ENCODE results near the gene MAN1C1.

Gene MAN1C1

DNA sequence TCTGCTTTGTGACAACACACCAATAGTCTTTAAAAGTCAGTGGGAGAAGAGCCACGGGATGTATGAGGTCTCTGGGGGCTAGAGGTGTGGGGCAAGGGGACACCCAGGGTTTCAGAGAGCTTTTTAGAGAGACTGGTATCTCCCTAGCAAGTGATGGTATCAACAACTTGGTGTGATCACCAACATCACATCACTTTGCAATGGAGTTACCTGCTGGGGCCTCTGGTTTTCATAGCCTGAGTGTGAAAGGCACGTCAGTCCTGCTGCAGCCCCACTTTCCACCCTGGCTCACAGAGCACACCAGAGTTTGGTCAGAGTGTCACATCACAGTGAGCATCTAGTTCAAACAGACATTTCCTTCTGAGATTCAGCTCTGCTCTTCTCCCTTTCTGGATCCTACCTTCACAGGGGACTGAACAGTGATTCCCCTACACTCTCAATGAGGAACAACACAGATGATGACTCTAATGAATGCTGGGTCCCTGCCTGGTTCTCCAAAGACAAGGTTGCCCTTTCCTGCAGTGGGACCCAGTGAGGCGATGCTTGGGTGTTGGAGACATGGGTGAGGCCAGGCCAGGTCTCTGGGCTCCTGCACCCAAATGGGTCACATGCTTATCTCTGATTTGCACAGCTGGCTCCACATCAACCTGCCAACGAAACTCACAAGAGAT lies 2.0 kb upstream of the MAN1C1 start:
- DNase-seq: no peak

DNA sequence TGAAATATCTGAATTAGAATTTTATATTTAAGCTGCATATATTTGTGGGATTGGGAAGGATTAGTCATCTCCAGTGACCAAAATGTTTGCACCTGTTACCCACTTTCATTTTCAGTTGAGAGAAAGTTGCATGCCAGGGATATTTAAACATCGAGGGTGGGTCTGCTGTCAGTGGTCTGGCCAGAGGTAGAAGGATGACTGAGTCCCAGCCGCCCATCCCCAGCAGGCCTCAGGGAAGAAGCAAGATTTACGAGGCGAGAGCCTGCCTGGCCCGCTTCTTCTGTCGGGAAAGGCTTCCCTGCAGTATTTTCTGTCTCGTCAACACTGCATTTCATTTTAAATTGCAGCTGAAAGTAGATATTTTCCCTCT lies 1.4 kb upstream of the MAN1C1 start:
- no peak for DNase-seq

DNA sequence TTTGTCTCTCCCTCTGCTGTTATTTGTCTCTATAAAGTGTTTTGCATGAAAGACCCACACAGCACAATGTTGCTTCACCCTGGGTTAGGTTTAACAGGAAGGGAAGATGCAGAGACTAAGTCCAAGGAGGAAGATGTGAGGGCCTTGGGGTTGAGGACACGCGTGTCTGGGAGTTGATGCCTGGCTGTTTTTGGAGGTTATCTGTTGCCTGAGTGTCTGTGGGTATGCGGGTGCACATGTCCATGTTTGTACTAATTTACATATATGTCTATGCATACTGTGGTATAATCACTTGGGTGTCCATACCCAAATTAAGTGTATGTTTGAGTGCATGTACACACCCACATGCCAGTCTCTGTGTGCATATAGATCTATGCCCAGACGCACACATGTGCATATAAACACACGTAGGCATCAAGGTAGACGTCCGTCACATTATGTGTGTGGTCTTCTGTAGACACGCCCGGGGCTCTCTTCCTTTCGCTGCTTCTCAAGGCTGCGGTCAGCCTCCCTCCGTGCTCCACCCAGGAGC lies 962 bp upstream of the MAN1C1 start:
- no peak for DNase-seq

DNA sequence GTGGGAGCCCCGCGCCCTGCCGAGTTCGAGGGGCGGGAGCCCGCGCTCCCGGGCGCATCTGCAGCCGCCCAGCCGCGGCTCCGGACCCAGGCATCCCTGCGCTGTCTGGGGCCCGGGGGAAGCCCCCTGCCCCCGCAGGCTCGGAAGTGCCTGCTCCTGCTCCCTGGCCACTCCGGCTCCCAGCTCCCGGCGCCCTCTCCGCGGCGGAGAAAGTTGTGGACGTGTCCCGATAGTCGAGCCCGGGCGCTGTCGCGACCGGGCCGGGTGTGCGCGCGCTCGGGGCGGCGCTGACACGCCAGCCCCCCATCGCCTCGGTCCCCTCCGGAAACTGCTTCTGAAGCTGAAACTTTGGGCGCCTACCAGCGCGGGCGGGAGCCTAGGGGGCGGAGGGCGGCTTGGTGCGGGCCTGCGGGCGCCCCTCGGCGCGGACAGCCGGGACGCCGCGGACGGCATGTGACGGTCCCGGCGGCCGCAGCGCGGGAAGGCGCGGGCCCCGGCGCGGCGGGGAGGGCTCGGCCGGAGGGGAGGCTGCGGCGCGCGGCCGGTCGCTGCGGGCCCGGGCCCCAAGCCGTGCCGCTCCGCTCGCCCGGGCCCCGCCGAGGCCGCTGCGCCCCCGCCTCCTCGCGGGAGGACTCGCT lies 515 bp downstream of the MAN1C1 start:
- DNase-seq: peak in 1 of 14 donors; percentile 49

DNA sequence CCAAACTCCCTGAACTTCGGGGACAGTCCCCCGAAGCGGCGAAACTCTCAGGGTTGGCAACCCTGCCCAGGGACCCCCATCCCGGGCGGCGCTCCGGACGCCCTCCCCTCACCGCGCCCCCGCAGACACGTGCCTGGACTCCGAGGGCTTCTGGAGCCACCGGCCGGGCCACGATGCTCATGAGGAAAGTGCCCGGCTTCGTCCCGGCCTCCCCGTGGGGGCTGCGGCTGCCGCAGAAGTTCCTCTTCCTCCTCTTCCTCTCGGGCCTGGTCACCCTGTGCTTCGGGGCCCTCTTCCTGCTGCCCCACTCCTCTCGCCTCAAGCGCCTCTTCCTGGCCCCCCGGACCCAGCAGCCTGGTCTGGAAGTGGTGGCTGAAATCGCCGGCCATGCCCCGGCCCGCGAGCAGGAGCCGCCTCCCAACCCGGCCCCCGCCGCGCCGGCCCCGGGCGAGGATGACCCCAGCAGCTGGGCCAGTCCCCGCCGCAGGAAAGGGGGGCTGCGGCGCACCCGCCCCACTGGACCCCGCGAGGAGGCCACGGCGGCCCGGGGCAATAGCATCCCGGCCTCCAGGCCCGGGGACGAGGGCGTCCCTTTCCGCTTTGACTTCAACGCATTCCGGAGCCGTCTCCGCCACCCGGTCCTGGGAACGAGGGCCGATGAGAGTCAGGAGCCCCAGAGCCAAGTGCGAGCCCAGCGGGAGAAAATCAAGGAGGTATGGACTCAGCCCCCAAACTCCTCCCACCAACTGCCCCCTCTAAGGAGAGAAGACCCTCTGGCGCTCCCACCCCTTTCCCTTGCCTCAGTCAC lies 1.2 kb downstream of the MAN1C1 start:
- peak in 4 of 14 donors; percentile 17 to 47 (median 36) for DNase-seq

DNA sequence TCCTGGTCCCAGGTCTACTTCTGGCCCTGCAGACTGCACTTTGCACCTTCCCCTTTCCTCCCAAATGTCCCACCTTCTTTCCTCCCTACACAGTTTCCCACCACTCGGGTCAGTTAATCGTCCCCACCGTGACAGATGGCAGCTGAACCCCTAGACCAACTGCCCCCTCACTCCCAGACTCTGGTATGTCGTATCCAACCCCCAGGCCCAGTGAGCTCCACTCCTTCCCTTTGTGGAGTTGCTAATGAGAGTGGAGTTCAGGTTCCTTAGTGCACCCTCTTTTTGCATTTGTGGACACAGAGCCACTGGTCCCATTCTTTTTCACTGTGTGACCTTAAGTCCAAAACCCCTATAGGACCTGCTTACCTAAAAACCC lies 1.8 kb downstream of the MAN1C1 start:
- DNase-seq: peak in 2 of 14 donors; percentile 40 to 47

DNA sequence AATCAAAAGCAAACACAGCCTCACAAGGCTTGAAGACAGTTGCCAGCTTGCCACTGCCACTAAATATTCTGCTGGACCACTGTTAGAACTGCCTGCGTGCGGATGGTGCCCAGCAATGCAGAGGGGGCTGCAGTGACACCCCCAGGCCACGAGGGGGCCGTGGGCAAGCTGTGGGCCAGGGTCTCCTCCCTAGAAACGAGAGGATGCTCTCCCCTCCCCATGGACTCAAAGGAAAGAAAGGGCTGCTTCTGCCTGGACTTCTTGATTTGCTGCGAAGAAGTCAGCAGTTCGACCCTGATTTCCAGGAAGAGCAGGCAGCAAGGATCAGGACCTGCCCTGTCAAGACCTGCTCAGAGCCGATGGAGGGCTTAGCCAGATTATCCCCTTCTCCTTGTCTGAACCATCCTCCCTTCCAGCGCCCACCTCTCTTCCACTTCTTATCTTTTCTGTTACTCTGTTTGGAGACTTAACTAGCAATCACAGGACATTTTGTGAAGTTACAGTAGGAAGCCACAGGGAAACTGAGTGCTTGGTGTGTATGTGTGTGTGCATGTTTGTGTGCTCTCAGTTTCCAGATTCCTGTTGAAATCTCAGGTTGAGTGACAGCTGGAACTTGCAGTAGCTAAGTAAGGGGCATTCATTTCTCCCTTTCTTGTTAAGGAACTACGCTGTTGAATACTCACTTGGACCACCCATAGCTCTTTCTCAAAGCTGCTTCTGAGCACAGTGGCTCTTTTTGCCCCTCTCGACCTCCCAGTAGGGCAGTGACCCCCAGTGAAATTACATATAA lies 2.7 kb downstream of the MAN1C1 start:
- peak in 12 of 14 donors; percentile 26 to 76 (median 52) for DNase-seq

DNA sequence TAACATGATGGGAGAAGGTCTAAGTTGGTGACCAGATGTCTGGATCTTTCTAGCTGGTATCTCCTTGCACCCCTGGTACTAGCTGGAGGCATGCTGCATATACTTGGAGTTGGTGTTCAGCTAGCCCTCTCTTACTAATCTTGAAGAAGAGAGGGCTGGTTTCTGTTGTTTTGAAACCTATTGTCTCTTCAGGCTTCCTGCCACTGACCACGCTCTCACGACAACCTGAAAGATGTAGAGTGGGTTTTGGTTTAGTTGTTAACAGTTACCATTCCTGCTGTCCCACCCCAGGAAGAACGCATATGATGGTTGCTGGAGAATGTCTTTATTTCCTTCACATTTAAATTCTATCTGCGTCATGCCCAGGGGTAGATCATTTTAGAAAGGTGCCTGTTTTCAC lies 3.6 kb downstream of the MAN1C1 start:
- DNase-seq: no peak

DNA sequence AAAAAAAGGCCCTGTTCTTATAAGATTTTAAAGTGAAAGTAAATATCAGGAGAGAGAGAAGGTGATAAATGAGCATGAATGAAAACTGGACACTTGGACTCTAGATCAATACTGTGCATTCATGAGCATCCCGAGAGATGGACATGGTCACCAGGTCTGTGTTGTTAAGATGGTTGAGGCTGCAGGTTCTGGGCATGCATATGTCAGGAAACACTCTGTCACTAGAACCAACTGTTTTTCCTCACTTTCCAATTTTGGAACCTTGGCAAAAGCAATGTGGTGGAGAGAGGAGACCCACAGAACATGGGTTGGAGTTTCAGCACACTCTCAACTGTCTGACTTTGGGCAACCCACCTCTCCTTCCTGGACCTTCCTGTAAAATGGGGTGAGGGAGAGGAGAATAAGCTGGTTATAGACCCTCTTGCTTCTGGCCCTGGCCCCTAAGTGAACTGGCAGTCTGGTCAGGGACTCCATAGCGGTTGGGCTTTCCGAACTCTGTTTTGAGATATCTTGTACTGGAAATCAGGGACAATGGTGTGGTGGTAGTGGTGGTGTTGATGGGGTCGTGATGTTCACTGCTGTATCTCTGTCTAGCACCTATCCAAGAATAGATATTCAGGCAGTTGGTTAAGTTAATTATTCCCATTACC lies 4.2 kb downstream of the MAN1C1 start:
- peak in 1 of 14 donors; percentile 56 for DNase-seq

DNA sequence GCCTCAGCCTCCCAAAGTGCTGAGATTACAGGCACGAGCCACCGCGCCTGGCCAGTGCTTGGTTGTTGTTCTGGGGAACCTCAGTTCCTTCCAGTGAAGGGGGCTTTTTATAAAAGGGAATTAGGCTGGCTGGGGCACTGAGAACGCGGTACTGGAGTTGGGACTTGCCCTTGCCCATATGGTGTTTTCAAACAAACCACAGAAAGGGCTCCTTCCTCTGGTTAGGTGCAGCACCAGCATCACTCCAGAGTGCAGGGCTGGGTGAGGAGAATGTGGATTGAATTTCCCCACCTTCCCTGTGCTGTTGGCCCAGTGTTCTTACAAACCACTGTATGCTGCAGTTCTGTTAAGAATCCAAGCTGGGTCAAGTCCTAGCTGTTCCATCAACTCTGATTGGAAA lies 5.3 kb downstream of the MAN1C1 start:
- DNase-seq: peak in 1 of 14 donors; percentile 16

DNA sequence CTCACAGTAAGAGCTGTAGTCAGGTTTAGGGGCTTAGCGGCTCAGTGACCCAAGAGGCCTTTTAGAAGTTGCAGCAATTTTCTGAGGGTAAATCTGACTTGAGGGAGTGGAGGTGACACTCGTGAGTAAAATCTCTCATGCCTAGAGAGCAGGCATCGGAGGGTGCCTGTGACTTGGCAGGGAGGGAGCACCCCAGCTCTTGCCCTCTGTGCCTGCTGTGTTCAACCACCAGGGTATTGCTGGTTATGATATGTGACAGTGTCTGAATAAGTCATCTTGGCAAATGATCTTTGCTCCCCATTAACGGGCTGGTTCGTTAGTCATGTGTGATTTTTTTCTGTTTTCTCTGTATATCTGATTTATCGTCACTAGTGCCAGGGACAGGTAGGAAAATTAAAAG lies 5.9 kb downstream of the MAN1C1 start:
- no peak for DNase-seq

DNA sequence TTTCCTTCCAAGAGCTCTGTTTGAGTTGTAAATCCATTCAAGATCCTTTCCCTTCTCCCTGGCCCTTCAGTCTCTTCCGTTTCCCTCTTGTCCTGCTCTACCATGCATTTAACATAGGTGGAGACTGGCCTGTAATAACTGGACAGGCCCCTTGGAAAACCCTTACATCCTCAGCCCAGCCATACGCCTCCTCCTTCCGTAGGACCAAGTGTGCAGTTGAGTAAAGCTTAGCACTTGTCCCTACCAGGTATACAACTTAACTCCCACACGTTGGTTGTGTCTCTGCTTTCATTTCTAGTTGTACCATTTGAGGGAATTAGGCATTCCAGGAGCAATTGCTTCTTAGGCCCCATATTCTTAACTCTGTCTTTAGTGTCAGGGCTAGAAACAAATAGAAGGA lies 6.4 kb downstream of the MAN1C1 start:
- no peak for DNase-seq

DNA sequence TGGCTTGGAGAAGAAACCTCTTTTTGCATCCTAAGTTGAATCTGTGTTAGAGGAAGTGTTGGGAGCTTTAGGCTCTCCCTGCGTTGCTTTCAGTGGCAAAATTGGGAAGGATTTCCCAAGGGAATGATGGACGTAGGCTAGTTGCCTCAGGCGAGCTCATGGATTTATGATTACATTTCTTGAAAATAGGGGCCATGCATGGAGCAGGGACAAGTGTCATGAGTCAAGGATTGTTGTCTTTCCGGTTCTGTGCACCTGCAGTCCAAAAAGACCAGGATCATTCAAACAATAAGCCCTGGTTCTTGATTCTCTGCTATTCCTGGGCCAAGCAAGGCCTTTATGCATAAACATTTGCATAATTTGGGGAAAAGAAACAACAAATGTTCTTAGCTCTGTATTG lies 7.1 kb downstream of the MAN1C1 start:
- no peak for DNase-seq

DNA sequence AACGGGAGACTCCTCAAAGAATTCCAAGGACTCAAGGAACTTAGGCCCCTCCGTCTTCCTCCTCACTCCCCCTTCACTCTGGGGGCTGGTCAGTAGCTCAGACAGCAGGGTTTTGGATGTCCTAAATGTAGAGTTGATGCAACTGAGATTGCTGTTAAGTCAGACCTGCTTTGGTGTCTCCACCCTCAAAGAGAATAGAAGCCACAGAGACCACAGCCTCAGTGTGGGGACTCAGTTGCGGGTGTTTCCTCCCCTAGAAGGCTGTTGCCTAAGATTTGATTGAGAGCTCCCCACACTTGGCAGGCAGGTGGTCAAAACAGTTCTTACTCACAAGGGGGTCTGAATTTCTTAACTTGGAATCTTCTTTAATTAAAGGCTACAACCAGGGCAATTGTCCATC lies 7.6 kb downstream of the MAN1C1 start:
- DNase-seq: no peak

DNA sequence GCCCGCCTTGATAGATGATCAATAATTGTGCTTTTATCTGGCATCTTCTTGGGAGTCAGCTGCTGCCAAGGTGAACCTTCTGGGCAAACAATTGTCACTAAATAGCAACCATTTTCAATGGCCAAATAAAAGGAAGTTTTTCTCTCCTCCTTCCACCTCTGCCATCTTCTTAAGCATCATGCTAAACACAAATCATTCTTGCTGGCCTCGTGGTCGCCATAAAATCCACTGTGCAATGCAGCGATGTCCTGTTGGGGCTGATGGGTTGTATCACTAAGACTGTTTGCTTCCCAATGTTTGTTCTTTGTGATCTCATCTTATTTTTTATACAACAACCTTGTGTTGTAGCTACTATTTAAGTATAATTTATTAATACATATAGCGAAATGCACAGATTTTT lies 8.0 kb downstream of the MAN1C1 start:
- no peak for DNase-seq

DNA sequence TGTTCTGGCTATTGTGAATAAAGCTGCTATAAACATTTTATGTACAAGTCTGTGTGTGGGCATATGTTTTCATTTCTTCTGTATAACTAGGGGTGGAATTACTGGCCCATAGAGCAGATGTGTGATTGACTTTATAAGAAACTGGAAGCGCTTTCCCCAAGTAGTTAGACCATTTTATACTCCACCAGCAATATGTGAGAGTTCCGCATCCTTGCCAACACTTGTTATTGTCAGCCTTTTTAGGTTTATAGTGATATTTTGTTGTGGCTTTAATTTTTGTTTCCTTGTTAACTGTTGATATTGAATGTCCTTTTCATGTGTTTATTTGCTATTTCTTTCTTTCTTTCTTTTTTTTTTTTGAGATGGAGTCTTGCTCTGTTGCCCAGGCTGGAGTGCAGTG lies 9.4 kb downstream of the MAN1C1 start:
- DNase-seq: no peak

DNA sequence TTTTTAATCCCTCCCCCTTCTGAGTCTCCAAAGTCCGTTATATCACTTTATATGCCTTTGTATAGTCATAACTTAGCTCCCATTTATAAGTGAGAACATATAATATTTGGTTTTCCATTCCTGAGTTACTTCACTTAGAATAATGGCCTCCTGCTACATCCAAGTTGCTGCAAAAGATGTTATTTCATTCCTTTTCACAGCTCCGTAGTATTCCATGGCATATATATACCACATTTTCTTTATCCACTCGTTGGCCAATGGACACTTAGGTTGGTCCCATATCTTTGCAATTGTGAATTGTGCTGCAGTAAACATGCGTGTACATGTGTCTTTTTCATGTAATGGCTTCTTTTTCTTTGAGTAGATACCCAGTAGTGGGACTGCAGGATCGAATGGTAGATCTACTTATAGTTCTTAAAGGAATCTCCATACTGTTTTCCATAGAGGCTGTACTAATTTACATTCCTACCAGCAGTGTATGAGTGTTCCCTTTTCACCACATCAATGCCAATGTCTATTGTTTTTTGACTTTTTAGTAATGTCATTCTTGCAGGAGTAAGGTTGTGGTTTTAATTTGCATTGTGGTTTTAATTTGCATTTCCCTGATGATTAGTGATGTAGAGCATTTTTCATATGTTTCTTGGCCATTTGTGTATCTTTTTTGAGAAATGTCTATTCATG lies 12.3 kb downstream of the MAN1C1 start:
- no peak for DNase-seq

DNA sequence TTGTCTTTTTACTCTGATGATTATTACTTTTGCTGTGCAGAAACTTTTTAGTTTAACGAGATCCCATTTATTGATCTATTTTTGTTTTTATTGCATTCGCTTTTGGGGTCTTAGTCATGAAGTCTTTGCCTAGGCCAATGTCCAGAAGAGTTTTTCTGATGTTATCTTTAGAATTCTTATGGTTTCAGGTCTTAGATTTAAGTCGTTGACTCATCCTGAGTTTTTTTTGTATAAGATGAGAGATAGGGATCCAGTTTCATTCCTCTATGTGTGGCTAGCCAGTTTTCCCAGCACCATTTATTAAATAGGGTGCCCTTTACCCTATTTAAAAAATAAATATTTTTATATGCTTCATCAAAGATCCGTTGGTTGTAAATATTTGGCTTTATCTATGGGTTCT lies 13.2 kb downstream of the MAN1C1 start:
- no peak for DNase-seq

DNA sequence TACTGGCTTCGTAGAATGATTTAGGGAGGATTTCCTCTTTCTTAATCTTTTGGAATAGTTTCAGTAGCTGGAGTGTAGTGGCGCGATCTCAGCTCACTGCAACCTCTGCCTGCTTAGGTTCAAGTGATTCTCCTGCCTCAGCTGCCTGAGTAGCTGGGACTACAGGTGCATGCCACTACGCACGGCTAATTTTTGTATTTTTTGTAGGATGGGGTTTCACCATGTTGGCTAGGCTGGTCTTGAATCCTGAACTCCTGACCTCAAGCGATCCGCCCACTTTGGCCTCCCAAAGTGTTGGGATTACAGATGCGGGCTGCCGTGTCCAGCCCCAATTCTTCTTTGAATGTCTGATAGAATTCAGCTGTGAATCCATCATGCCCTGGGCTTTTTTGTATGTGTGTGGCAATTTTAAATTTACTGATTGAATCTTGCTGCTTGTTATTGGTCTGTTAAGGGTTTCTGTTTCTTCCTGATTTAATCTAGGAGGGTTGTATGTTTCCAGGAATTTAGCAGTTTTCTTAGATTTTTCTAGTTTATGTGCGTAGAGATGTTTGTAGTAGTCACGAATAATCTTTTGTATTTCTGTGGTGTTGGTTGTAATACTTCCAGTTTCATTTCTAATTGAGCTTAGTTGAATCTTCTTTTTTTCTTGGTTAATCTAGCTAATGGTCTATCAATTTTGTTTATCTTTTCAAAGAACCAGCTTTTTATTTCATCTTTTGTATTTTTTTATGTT lies 15.3 kb downstream of the MAN1C1 start:
- DNase-seq: no peak

DNA sequence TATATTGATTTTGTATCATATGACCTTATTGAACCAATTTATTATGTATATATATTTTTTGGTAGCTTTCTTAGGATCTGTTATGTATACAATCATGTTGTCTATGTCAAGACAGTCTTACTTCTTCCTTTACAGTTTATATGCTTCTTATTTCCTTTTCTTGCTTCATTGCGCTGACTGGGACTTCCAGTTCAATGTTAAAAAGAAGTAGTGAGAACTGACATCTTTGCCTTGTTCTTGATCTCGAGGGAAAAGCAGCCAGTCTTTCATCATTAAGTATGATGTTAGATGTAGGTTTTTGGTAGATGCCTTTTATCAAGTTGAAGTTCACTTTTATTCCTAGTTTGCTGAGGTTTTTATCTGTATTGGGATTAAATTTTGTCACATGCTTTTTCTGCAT lies 17.5 kb downstream of the MAN1C1 start:
- DNase-seq: no peak

DNA sequence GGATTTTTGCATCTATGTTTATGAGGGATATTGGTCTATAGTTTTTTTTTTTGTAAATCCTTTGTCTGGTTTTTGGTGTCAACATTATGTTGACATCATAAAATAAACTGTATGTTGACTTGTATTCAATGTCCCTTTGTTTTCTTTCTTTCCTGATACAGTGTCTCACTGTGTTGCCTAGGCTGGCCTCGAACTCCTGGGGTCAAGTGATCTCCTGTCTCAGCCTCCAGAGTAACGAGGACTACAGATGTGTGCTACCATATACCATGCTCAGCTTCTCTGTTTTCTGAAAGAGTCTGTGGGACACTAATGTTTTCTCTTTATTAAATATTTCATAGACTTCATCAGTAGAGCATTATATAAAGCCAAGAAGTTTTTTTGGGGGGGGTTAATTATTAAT lies 18.3 kb downstream of the MAN1C1 start:
- DNase-seq: no peak

Measured in C1 segment of cervical spinal cord (tissue), 14 donors.